Glutamatergic neuron (in vitro differentiated cells): ENCODE results near the gene LRRC49. TPM values are rescaled to one million over a fixed set of nuclear protein-coding genes. Genes with fewer than 3 reads are reported as not detected.

Experiments used
- DNase-seq: peaks from one replicate; pipeline ENCODE4 v3.0.0; 2022
- H3K27ac Mint-ChIP-seq: one replicate; pipeline ENCODE4 v1.8.0; 2020; ENCODE audit warnings: mild to moderate bottlenecking, mixed read lengths, inconsistent platforms; ENCODE audit not compliant: unreplicated experiment
- H3K27me3 Mint-ChIP-seq: one replicate; pipeline ENCODE4 v1.8.0; 2020; ENCODE audit warnings: mild to moderate bottlenecking, moderate library complexity, mixed read lengths, inconsistent platforms; ENCODE audit not compliant: unreplicated experiment
- H3K36me3 Mint-ChIP-seq: one replicate; pipeline ENCODE4 v1.8.0; 2020; ENCODE audit warnings: mild to moderate bottlenecking, mixed read lengths, inconsistent platforms; ENCODE audit not compliant: unreplicated experiment
- H3K4me1 Mint-ChIP-seq: one replicate; pipeline ENCODE4 v1.8.0; 2020; ENCODE audit warnings: mild to moderate bottlenecking, low read depth, mixed read lengths, inconsistent platforms; ENCODE audit not compliant: unreplicated experiment
- H3K4me3 Mint-ChIP-seq: one replicate; pipeline ENCODE4 v1.8.0; 2020; ENCODE audit warnings: mild to moderate bottlenecking, mixed read lengths, inconsistent platforms; ENCODE audit not compliant: unreplicated experiment
- H3K9me3 Mint-ChIP-seq: one replicate; pipeline ENCODE4 v1.8.0; 2020; ENCODE audit warnings: mild to moderate bottlenecking, moderate library complexity, mixed read lengths, inconsistent platforms; ENCODE audit not compliant: unreplicated experiment
- total RNA-seq: library from RNA; stranded (reverse); fragmentation: NEBNext Ultra II Directional; extraction: Animal tissue kit (Norgen Biotek cat#: 25700); gene quantifications from one replicate; pipeline ENCODE4 v1.2.1, GENCODE V29; 2021; ENCODE audit not compliant: unreplicated experiment
- TF ChIP-seq, protein P1 (sequence below): fragments of 200-600 bp; sonication (generic); IDR thresholded peaks from one replicate; pipeline ENCODE4 v1.5.0; 2021; ENCODE audit not compliant: partially characterized antibody, unreplicated experiment

The LRRC49 gene
- total RNA-seq, 1 donor from 2014 or later, result 28.6 TPM

GRCh38 chr15:71060983-71061382 lies 168.4 kb downstream of the LRRC49 start:
- TF ChIP-seq, protein P1, sequence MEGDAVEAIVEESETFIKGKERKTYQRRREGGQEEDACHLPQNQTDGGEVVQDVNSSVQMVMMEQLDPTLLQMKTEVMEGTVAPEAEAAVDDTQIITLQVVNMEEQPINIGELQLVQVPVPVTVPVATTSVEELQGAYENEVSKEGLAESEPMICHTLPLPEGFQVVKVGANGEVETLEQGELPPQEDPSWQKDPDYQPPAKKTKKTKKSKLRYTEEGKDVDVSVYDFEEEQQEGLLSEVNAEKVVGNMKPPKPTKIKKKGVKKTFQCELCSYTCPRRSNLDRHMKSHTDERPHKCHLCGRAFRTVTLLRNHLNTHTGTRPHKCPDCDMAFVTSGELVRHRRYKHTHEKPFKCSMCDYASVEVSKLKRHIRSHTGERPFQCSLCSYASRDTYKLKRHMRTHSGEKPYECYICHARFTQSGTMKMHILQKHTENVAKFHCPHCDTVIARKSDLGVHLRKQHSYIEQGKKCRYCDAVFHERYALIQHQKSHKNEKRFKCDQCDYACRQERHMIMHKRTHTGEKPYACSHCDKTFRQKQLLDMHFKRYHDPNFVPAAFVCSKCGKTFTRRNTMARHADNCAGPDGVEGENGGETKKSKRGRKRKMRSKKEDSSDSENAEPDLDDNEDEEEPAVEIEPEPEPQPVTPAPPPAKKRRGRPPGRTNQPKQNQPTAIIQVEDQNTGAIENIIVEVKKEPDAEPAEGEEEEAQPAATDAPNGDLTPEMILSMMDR, result no peak
- no peak for DNase-seq
- Mint-ChIP-seq H3K4me3 (no peak overlapping the region), H3K9me3 (peaks cover 6% of the 10 kb centered on the region), H3K27ac (no peak overlapping the region), H3K27me3 (peaks cover 2% of the 10 kb centered on the region), H3K4me1 (no peaks in the 10 kb centered on the region), H3K36me3 (peaks cover 5% of the 10 kb centered on the region)

DNA sequence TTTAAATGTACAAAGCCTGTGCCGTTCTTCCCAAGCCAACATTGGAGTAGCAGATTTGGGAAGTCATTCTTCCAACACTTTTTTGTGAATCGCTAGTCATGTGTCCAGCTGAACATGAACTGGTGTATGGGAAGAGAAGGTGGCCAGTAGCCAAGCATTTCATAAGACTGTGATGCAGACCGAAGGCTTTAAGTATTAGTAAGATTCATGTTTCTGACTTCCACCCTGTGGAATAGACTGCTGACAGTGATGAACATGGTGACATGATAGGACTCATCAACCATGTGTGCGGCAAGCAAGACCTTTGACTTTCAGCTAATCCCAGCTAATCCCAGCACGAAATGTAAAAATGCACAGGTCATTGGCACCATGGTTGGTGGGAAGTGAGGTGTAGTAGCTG lies 174.4 kb downstream of the LRRC49 start:
- Mint-ChIP-seq H3K27me3 (no peaks in the 10 kb centered on the region), H3K4me1 (no peaks in the 10 kb centered on the region), H3K9me3 (no peaks in the 10 kb centered on the region), H3K36me3 (no peaks in the 10 kb centered on the region), H3K27ac (no peak overlapping the region), H3K4me3 (no peak overlapping the region)
- TF ChIP-seq, protein P1, result no peak
- DNase-seq, result no peak

GRCh38 chr15:71069693-71070092 lies 177.1 kb downstream of the LRRC49 start:
- Mint-ChIP-seq H3K4me1 (no peaks in the 10 kb centered on the region), H3K27me3 (no peaks in the 10 kb centered on the region), H3K27ac (no peak overlapping the region), H3K9me3 (no peaks in the 10 kb centered on the region), H3K36me3 (no peaks in the 10 kb centered on the region), H3K4me3 (no peak overlapping the region)
- DNase-seq, result no peak
- TF ChIP-seq, protein P1, result no peak

DNA sequence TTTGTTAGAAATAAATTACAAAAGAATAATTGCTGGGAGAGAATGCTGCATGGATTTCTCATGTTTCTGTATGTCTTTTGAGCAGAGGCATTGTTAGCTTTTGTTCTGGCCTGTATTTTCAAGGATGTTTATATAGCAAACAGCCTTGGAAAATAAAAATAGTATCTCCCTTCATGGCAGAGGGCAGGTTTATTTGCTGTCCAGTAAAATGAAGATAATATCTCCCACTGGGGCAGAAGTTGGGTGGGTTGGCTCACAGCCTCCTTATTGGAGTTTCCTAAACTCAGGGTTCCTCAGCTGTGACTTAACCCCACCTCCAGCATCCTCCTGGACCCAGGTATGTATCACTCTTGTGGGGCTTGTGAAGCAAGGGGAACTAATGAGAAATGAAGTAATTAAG lies 178.9 kb downstream of the LRRC49 start:
- no peaks in the 10 kb centered on the region for H3K4me1 Mint-ChIP-seq
- no peaks in the 10 kb centered on the region for H3K36me3 Mint-ChIP-seq
- TF ChIP-seq, protein P1, result no peak
- H3K4me3 Mint-ChIP-seq, result no peak overlapping the region
- H3K27ac Mint-ChIP-seq, result no peak overlapping the region
- no peaks in the 10 kb centered on the region for H3K9me3 Mint-ChIP-seq
- DNase-seq, result no peak
- H3K27me3 Mint-ChIP-seq, result no peaks in the 10 kb centered on the region

DNA sequence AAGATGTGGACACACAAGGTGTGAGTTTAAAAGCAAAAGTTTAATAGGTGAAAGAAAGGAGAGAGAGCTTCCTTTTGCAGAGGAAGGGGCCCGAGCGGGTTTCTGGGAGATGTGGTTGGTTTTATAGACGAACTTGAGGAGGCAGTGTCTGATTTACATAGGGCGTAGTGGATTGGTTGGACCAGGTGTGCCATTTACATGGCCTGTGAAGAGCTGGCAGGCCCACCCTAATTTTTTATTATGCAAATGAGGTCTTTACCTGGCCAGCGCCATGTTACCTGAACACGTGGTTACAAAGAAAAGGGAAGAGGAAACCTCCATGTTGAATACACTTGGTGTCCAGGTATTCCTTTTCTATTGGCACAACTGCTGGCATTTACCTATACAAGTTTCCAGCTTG lies 179.8 kb downstream of the LRRC49 start:
- H3K36me3 Mint-ChIP-seq, result no peaks in the 10 kb centered on the region
- DNase-seq, result no peak
- H3K4me1 Mint-ChIP-seq, result no peaks in the 10 kb centered on the region
- TF ChIP-seq, protein P1, result no peak
- H3K4me3 Mint-ChIP-seq, result no peak overlapping the region
- no peaks in the 10 kb centered on the region for H3K27me3 Mint-ChIP-seq
- no peaks in the 10 kb centered on the region for H3K9me3 Mint-ChIP-seq
- H3K27ac Mint-ChIP-seq, result no peak overlapping the region
